Lung (tissue), 12 donors: ENCODE measurements around the gene RASGRP3. TPM values are rescaled to one million over a fixed set of nuclear protein-coding genes. Genes with fewer than 3 reads are reported as not detected.

Experiments used
- ATAC-seq: fragments of 200-7000 bp; cut with Tn5 transposase; one replicate; pipeline ENCODE4 v1.9.1; 2020; ENCODE audit warnings: moderate number of reproducible peaks; ENCODE audit not compliant: insufficient read depth, low FRiP score
- DNase-seq, 3 donors: peaks; one replicate each; pipeline ENCODE4 v3.0.0-alpha.2; 2013 to 2017
- H3K27ac ChIP-seq, 2 donors: one replicate each; pipeline ENCODE4 v1.5.1; 2013; ENCODE audit warnings: mild to moderate bottlenecking in 2 of 2, moderate library complexity in 2 of 2, control low read depth in 1 of 2, inconsistent platforms in 1 of 2, low read depth in 1 of 2, low read length in 1 of 2
- H3K27me3 ChIP-seq, 3 donors: one replicate each; pipeline ENCODE4 v1.5.1; 2013; ENCODE audit warnings: low read length in 2 of 3; ENCODE audit not compliant: control insufficient read depth in 3 of 3, insufficient read depth in 3 of 3
- H3K36me3 ChIP-seq, 4 donors: one replicate each; pipeline ENCODE4 v1.5.1; 2013; ENCODE audit warnings: low read length in 4 of 4, mild to moderate bottlenecking in 1 of 4, moderate library complexity in 1 of 4; ENCODE audit not compliant: control insufficient read depth in 4 of 4, insufficient read depth in 4 of 4
- H3K4me1 ChIP-seq, 5 donors: one replicate each; pipeline ENCODE4 v1.5.1; 2013; ENCODE audit warnings: low read length in 5 of 5, mild to moderate bottlenecking in 2 of 5, moderate library complexity in 1 of 5; ENCODE audit not compliant: control insufficient read depth in 5 of 5, insufficient read depth in 5 of 5
- H3K4me3 ChIP-seq: one replicate; pipeline ENCODE4 v1.5.1; 2013; ENCODE audit warnings: mild to moderate bottlenecking, control low read depth, moderate library complexity
- H3K9ac ChIP-seq, 2 donors: one replicate each; pipeline ENCODE4 v1.5.1; 2013; ENCODE audit warnings: low read length in 2 of 2, control low read depth in 1 of 2; ENCODE audit not compliant: insufficient read depth in 1 of 2
- H3K9me3 ChIP-seq, 4 donors: one replicate each; pipeline ENCODE4 v1.5.1; 2013; ENCODE audit warnings: low read length in 3 of 4, mild to moderate bottlenecking in 1 of 4, moderate library complexity in 1 of 4; ENCODE audit not compliant: control insufficient read depth in 4 of 4, insufficient read depth in 3 of 4
- CTCF ChIP-seq: IDR thresholded peaks from 2 replicates; pipeline ENCODE4 v1.5.1; 2012; ENCODE audit warnings: mild to moderate bottlenecking; ENCODE audit errors: control extremely low read depth, extremely low read depth
- WGBS, 2 donors: extraction: QIAGEN DNeasy Blood & Tissue Kit; methylation state at CpG; one replicate each; pipeline ENCODE4 v1.1.7; 2013; 5-methylcytosine and 5-hydroxymethylcytosine counted together
- polyA plus RNA-seq, 2 donors: library from polyadenylated mRNA; stranded (reverse); fragments of 200-250 nt; gene quantifications; one replicate each; pipeline ENCODE4 v1.2.1, GENCODE V29; 2013
- total RNA-seq, 2 donors: library from RNA; depleted of rRNA in 1 of 2; stranded (reverse); fragments of >200 nt in 1 of 2; gene quantifications; one replicate each; pipeline ENCODE4 v1.2.1, GENCODE V29; 2014 to 2021
- donor health status: control.
- donor health status: control.
- donor health status: Bipolar disorder and iron deficiency.
- donor health status: healthy.
- donor health status: DM: yes; HTN: yes; CAD: no.

The RASGRP3 gene
- total and polyA plus RNA-seq, 4 donors, result 3.6 to 36.6 (median 10.5) TPM

- Histone ChIP-seq H3K4me3 (no peak overlapping the region), H3K27ac (no peak overlapping the region), H3K9ac (no peak overlapping the region), H3K36me3 (no peaks in the 10 kb centered on the region), H3K4me1 (no peaks in the 10 kb centered on the region), H3K9me3 (no peaks in the 10 kb centered on the region), H3K27me3 (no peaks in the 10 kb centered on the region)
- no peak for TF ChIP-seq CTCF
- DNase-seq, result no peak
- no peak for ATAC-seq
- WGBS, 2 donors, result 87 to 88% methylated on average over 6 of the region's 6 CpGs
Measured at GRCh38 chr2:33573657-33574056, 97.2 kb downstream of the RASGRP3 start.

- no peaks in the 10 kb centered on the region for H3K36me3 ChIP-seq
Measured at GRCh38 chr2:33577084-33577483, 100.6 kb downstream of the RASGRP3 start.

GRCh38 chr2:33577668-33578067 is 101.2 kb downstream of the RASGRP3 start:
- H3K9ac ChIP-seq, result no peak overlapping the region
- DNase-seq, result no peak
- ATAC-seq, result no peak
- H3K27ac ChIP-seq, result no peak overlapping the region
- no peak overlapping the region for H3K4me3 ChIP-seq
- H3K27me3 ChIP-seq, result no peaks in the 10 kb centered on the region
- no peaks in the 10 kb centered on the region for H3K36me3 ChIP-seq
- no peaks in the 10 kb centered on the region for H3K9me3 ChIP-seq
- H3K4me1 ChIP-seq, result no peaks in the 10 kb centered on the region
- WGBS, 2 donors, result 39 to 48% methylated on average over 2 of the region's 2 CpGs
- TF ChIP-seq CTCF, result no peak

More at GRCh38 chr2:33577084-33577483, 100.6 kb downstream of the RASGRP3 start:
- no peak for ATAC-seq
- no peak for TF ChIP-seq CTCF
- Histone ChIP-seq H3K4me3 (no peak overlapping the region), H3K9me3 (no peaks in the 10 kb centered on the region), H3K4me1 (no peaks in the 10 kb centered on the region), H3K27ac (no peak overlapping the region), H3K27me3 (no peaks in the 10 kb centered on the region), H3K9ac (no peak overlapping the region)
- WGBS, 2 donors, result 92 to 94% methylated on average over 8 of the region's 8 CpGs
- no peak for DNase-seq

GRCh38 chr2:33579227-33579626 is 102.8 kb downstream of the RASGRP3 start:
- Histone ChIP-seq H3K27me3 (no peaks in the 10 kb centered on the region), H3K36me3 (peaks cover 0 to 7% (median 3%) of the 10 kb centered on the region in 4 donors), H3K9ac (no peak overlapping the region), H3K27ac (no peak overlapping the region), H3K4me3 (no peak overlapping the region), H3K9me3 (no peaks in the 10 kb centered on the region), H3K4me1 (no peaks in the 10 kb centered on the region)
- no peak for ATAC-seq
- no peak for TF ChIP-seq CTCF
- WGBS, 2 donors, result 96 to 97% methylated on average over 5 of the region's 5 CpGs
- no peak for DNase-seq
